H1 (cell line): Measurements from ENCODE around the gene CHCHD6. TPM values are rescaled to one million over a fixed set of nuclear protein-coding genes. Genes with fewer than 3 reads are reported as not detected.

ENCODE experiments used
- CTCF ChIA-PET: fragments of 300-600 bp; sonication (Branson Sonifier 250); formaldehyde crosslinking; loops from one replicate; lab custom pipeline; 2021; ENCODE audit not compliant: partially characterized antibody; lab: Charles Lee
- POLR2A ChIA-PET: fragments of 300-600 bp; sonication (Branson Sonifier 250); formaldehyde crosslinking; loops from one replicate; lab custom pipeline; 2021; ENCODE audit warnings: inconsistent platforms; ENCODE audit not compliant: partially characterized antibody; lab: Charles Lee
- DNase-seq, 2 experiments: peaks; one replicate each; pipeline versions ENCODE4 v3.0.0 to v3.0.0-alpha.2; 2010 to 2022; ENCODE audit warnings: low spot score in 2 of 2, low read depth in 1 of 2, mixed read lengths in 1 of 2
- FAIRE-seq: peaks from 2 replicates; lab custom pipeline; 2011; peaks lifted over from hg19 to GRCh38; lab: Jason Lieb, UNC
- H2AFZ ChIP-seq: 2 replicates; pipeline ENCODE4 v1.8.1; 2012; ENCODE audit warnings: low read length, inconsistent platforms
- H2AK5ac ChIP-seq: 2 replicates; pipeline ENCODE4 v1.6.1; 2013; ENCODE audit warnings: low read depth, low read length
- H2BK120ac ChIP-seq: replicated peaks from 2 replicates; pipeline ENCODE3; 2013; ENCODE audit warnings: low read depth, low read length, inconsistent platforms
- H2BK12ac ChIP-seq: 2 replicates; pipeline ENCODE4 v1.6.1; 2013; ENCODE audit warnings: low read depth, low read length
- H2BK15ac ChIP-seq: 2 replicates; pipeline ENCODE4 v1.6.1; 2013; ENCODE audit warnings: low read length
- H2BK20ac ChIP-seq: 2 replicates; pipeline ENCODE4 v1.6.1; 2013; ENCODE audit warnings: low read length
- H2BK5ac ChIP-seq: 2 replicates; pipeline ENCODE4 v1.6.1; 2013; ENCODE audit warnings: low read depth, low read length
- H3K14ac ChIP-seq: 2 replicates; pipeline ENCODE4 v1.6.1; 2013; ENCODE audit warnings: inconsistent platforms; ENCODE audit not compliant: insufficient read length
- H3K18ac ChIP-seq: 2 replicates; pipeline ENCODE4 v1.6.1; 2013; ENCODE audit warnings: low read length; ENCODE audit errors: extremely low read depth
- H3K23ac ChIP-seq: 2 replicates; pipeline ENCODE4 v1.6.1; 2013; ENCODE audit warnings: inconsistent platforms; ENCODE audit not compliant: insufficient read length
- H3K23me2 ChIP-seq: 2 replicates; pipeline ENCODE4 v1.6.1; 2013; ENCODE audit warnings: low read depth, low read length
- H3K27ac ChIP-seq: 2 replicates; pipeline ENCODE4 v1.6.1; 2011; ENCODE audit warnings: low read depth, low read length, inconsistent platforms
- H3K27me3 ChIP-seq, 4 experiments: replicated peaks in 1 of 4; 1 replicate in 1 of 4; 2 replicates in 3 of 4; pipeline versions ENCODE4 v1.6.1 to v1.8.1; 2011 to 2013; ENCODE audit warnings: low read length in 3 of 4, mild to moderate bottlenecking in 3 of 4, inconsistent platforms in 2 of 4, mixed read lengths in 2 of 4, moderate library complexity in 1 of 4; ENCODE audit not compliant: control insufficient read depth in 3 of 4, insufficient read depth in 3 of 4; ENCODE audit errors: extremely low read depth in 1 of 4
- H3K36me3 ChIP-seq, 4 experiments: 2 replicates each; pipeline versions ENCODE4 v1.6.1 to v1.8.1; 2011 to 2013; ENCODE audit warnings: mild to moderate bottlenecking in 4 of 4, low read length in 3 of 4, moderate library complexity in 2 of 4, control low read depth in 1 of 4, inconsistent platforms in 1 of 4; ENCODE audit not compliant: insufficient read depth in 4 of 4, control insufficient read depth in 2 of 4
- H3K4ac ChIP-seq: replicated peaks from 2 replicates; pipeline ENCODE3; 2013; ENCODE audit warnings: low read length, low read depth, mixed read lengths, inconsistent platforms; ENCODE audit not compliant: insufficient read length
- H3K4me1 ChIP-seq, 4 experiments: replicated peaks in 1 of 4; 1 replicate in 1 of 4; 2 replicates in 3 of 4; pipeline versions ENCODE4 v1.6.1 to v1.8.1; 2011 to 2013; ENCODE audit warnings: low read length in 3 of 4, inconsistent platforms in 2 of 4, mixed read lengths in 1 of 4; ENCODE audit not compliant: insufficient read depth in 4 of 4, control insufficient read depth in 3 of 4
- H3K4me2 ChIP-seq, 2 experiments: 2 replicates each; pipeline versions ENCODE4 v1.6.1 to v1.8.1; 2011 to 2013; ENCODE audit warnings: low read depth in 2 of 2, low read length in 2 of 2, control low read depth in 1 of 2, inconsistent platforms in 1 of 2, mild to moderate bottlenecking in 1 of 2; ENCODE audit not compliant: insufficient read depth in 1 of 2
- H3K4me3 ChIP-seq, 4 experiments: fragments of 200-600, 300-600 bp in 1 of 4; sonication (generic), shearing (Covaris generic), sonication (Bioruptor Twin) in 1 of 4; 2 replicates each; pipeline versions ENCODE4 v1.5.1 to v1.8.1; 2011 to 2016; ENCODE audit warnings: low read length in 4 of 4, low read depth in 3 of 4, control low read depth in 2 of 4, inconsistent platforms in 2 of 4, mild to moderate bottlenecking in 2 of 4, mixed read lengths in 1 of 4, moderate library complexity in 1 of 4; ENCODE audit not compliant: insufficient read depth in 2 of 4; ENCODE audit errors: extremely low read depth in 1 of 4
- H3K56ac ChIP-seq: replicated peaks from 2 replicates; pipeline ENCODE3; 2013; ENCODE audit warnings: low read depth, mild to moderate bottlenecking, mixed read lengths, low read length, inconsistent platforms; ENCODE audit not compliant: insufficient read length
- H3K79me1 ChIP-seq: 2 replicates; pipeline ENCODE4 v1.6.1; 2013; ENCODE audit warnings: low read depth, low read length, control low read depth
- H3K79me2 ChIP-seq, 2 experiments: 2 replicates each; pipeline versions ENCODE4 v1.6.1 to v1.8.1; 2012 to 2013; ENCODE audit warnings: low read length in 2 of 2, mild to moderate bottlenecking in 2 of 2, inconsistent platforms in 1 of 2; ENCODE audit not compliant: insufficient read depth in 2 of 2, control insufficient read depth in 1 of 2
- H3K9ac ChIP-seq, 4 experiments: replicated peaks in 1 of 4; 1 replicate in 1 of 4; 2 replicates in 3 of 4; pipeline versions ENCODE4 v1.6.1 to v1.8.1; 2011 to 2013; ENCODE audit warnings: low read depth in 3 of 4, low read length in 3 of 4, control low read depth in 2 of 4, mild to moderate bottlenecking in 2 of 4, moderate library complexity in 2 of 4, inconsistent platforms in 1 of 4; ENCODE audit errors: extremely low read depth in 1 of 4
- H3K9me3 ChIP-seq, 2 experiments: 2 replicates each; pipeline versions ENCODE4 v1.6.1 to v1.8.1; 2012 to 2013; ENCODE audit warnings: mild to moderate bottlenecking in 2 of 2, moderate library complexity in 2 of 2, control low read depth in 1 of 2, inconsistent platforms in 1 of 2, low read depth in 1 of 2, low read length in 1 of 2, mixed read lengths in 1 of 2; ENCODE audit not compliant: insufficient read depth in 2 of 2
- H4K20me1 ChIP-seq, 2 experiments: replicated peaks in 1 of 2; 2 replicates each; pipeline versions ENCODE3 to v1.8.1; 2011 to 2013; ENCODE audit warnings: inconsistent platforms in 2 of 2, low read length in 2 of 2, mild to moderate bottlenecking in 1 of 2; ENCODE audit not compliant: insufficient read depth in 2 of 2, control insufficient read depth in 1 of 2
- H4K5ac ChIP-seq: 2 replicates; pipeline ENCODE4 v1.6.1; 2013; ENCODE audit warnings: low read length, low read depth, mixed read lengths, inconsistent platforms; ENCODE audit not compliant: insufficient read length
- H4K8ac ChIP-seq: 2 replicates; pipeline ENCODE4 v1.8.0; 2013; ENCODE audit warnings: mild to moderate bottlenecking, moderate library complexity, low read length, inconsistent platforms; ENCODE audit not compliant: insufficient read depth; ENCODE audit errors: extremely low read depth
- H4K91ac ChIP-seq: replicated peaks from 2 replicates; pipeline ENCODE3; 2013; ENCODE audit warnings: low read length, mixed read lengths, inconsistent platforms; ENCODE audit not compliant: insufficient read length
- CBX8 ChIP-seq: fragments of 300-800, 300-1000 bp; sonication (generic); IDR thresholded peaks from 2 replicates; pipeline ENCODE4 v1.7.1; 2016; ENCODE audit warnings: low read depth, low read length, borderline replicate concordance
- CHD2 ChIP-seq: IDR thresholded peaks from 2 replicates; pipeline ENCODE4 v1.6.1; 2012; ENCODE audit warnings: low read length, improper control_type of control experiment
- POU5F1 ChIP-seq: IDR thresholded peaks from 2 replicates; pipeline ENCODE4 v1.6.1; 2011; ENCODE audit warnings: low read depth, mild to moderate bottlenecking, low read length, moderate library complexity
- RAD21 ChIP-seq, 2 experiments: IDR thresholded peaks in 1 of 2; conservative IDR thresholded peaks in 1 of 2; 2 replicates each; pipeline ENCODE4 v1.6.1; 2011; ENCODE audit warnings: low read depth in 2 of 2, low read length in 2 of 2, improper control_type of control experiment in 1 of 2, inconsistent platforms in 1 of 2, mild to moderate bottlenecking in 1 of 2, moderate library complexity in 1 of 2
- RBBP5 ChIP-seq: IDR thresholded peaks from 2 replicates; pipeline ENCODE4 v1.7.1; 2012; ENCODE audit warnings: low read depth, mild to moderate bottlenecking, inconsistent platforms, low read length, moderate library complexity, borderline replicate concordance
- RFX5 ChIP-seq: IDR thresholded peaks from 2 replicates; pipeline ENCODE4 v1.6.1; 2011; ENCODE audit warnings: low read depth, low read length, improper control_type of control experiment, borderline replicate concordance
- RXRA ChIP-seq: IDR thresholded peaks from 2 replicates; pipeline ENCODE4 v1.6.1; 2011; ENCODE audit warnings: low read depth, mild to moderate bottlenecking, low read length, moderate library complexity; ENCODE audit not compliant: insufficient read depth
- TBP ChIP-seq: IDR thresholded peaks from 2 replicates; pipeline ENCODE4 v1.6.1; 2011; ENCODE audit warnings: low read depth, low read length, improper control_type of control experiment
- WGBS, 2 experiments: shearing (Covaris generic) in 1 of 2; methylation state at CpG; one replicate each; pipeline versions ENCODE4 v1.1.6 to v1.1.7; 2013 to 2015; ENCODE audit warnings: low lambda C conversion rate in 2 of 2, mixed read lengths in 2 of 2, inconsistent platforms in 1 of 2, low coverage in 1 of 2, missing lambda C conversion rate in 1 of 2; ENCODE audit not compliant: insufficient replicate concordance in 2 of 2, insufficient coverage in 1 of 2, insufficient read length in 1 of 2; ENCODE audit errors: extremely low coverage in 1 of 2, missing lambda C conversion rate in 1 of 2; 5-methylcytosine and 5-hydroxymethylcytosine counted together
- polyA plus RNA-seq, 7 experiments: library from polyadenylated mRNA; depleted of rRNA in 3 of 7; stranded (reverse) in 5 of 7; unstranded in 2 of 7; fragments of >200 nt in 5 of 7; fragments of 200-250 nt in 2 of 7; gene quantifications; 1 replicate in 5 of 7; 2 replicates in 1 of 7; 4 replicates in 1 of 7; pipeline versions ENCODE4 v1.2.1 to v1.2.3, GENCODE V29; 2011 to 2013; ENCODE audit warnings: missing spikeins in 2 of 7, mixed read lengths in 2 of 7
- total RNA-seq: library from RNA; stranded (reverse); fragmentation: NEBNext Ultra II Directional; extraction: Animal tissue kit (Norgen Biotek cat#: 25700); gene quantifications from 2 replicates; pipeline ENCODE4 v1.2.1, GENCODE V29; 2021

Gene CHCHD6
- total and polyA plus RNA-seq, 2 of the 8 experiments (the other 6 are each of a cell fraction or from before 2014, with no cell fraction given), result 32.4 to 37.6 TPM

- Histone ChIP-seq H2BK20ac (peak overlapping the region; percentile 87; the same call in 1 of the 2 replicates), H4K8ac (no peak overlapping the region)
- CTCF ChIA-PET, result interaction anchor here (1.6 kb wide), 1 partner anchor 12 kb away, joined by 5 read pairs; no protein-coding TSS in a partner anchor
- TF ChIP-seq TBP, result no peak
- TF ChIP-seq POU5F1, result no peak
- no peak for TF ChIP-seq CHD2
- no peak for TF ChIP-seq RBBP5
- no peak for TF ChIP-seq CBX8
- TF ChIP-seq RAD21 (IDR thresholded peaks at IDR 0.05 in 1 of 2, conservative IDR thresholded peaks at IDR 0.05 in 1 of 2; ENCODE audit: low read depth in 2 of 2, low read length in 2 of 2), result no peak
- no peak for TF ChIP-seq RFX5
- no peak for TF ChIP-seq RXRA
Observed at GRCh38 chr3:126857928-126858327, 153.9 kb downstream of the CHCHD6 start.

More at GRCh38 chr3:126857928-126858327, 153.9 kb downstream of the CHCHD6 start:
- Histone ChIP-seq H2BK120ac (no peak overlapping the region), H3K36me3 (no peaks in the 10 kb centered on the region), H3K27ac (no peak overlapping the region), H3K79me2 (no peaks in the 10 kb centered on the region), H3K56ac (no peak overlapping the region), H3K4me1 (peaks cover 0 to 17% (median 10%) of the 10 kb centered on the region in 4 experiments; a peak in 6 of 7 replicates), H3K18ac (no peak overlapping the region; the same call in 1 of the 2 replicates), H3K4me3 (no peak overlapping the region), H2BK15ac (no peak overlapping the region), H4K91ac (no peak overlapping the region), H3K4ac (no peak overlapping the region), H2AFZ (no peak overlapping the region), H4K5ac (no peak overlapping the region), H3K4me2 (no peak overlapping the region; a peak in 1 of 4 replicates), H3K79me1 (no peaks in the 10 kb centered on the region), H2BK12ac (peak overlapping the region; percentile 92; the same call in 1 of the 2 replicates), H2AK5ac (peak overlapping the region; percentile 80; the same call in 1 of the 2 replicates), H3K9me3 (no peaks in the 10 kb centered on the region), H4K20me1 (no peaks in the 10 kb centered on the region), H3K23ac (no peak overlapping the region), H3K23me2 (peaks cover 4% of the 10 kb centered on the region; the same call in 1 of the 2 replicates), H2BK5ac (no peak overlapping the region), H3K9ac (no peak overlapping the region), H3K14ac (no peak overlapping the region), H3K27me3 (no peaks in the 10 kb centered on the region; a peak in 1 of 7 replicates)
- FAIRE-seq (no peak), DNase-seq (peak in 1 of 2 experiments; percentile 44)
- 82% methylated on average over 4 of the region's 6 CpGs; no CpG with 5 or more reads in 1 of the 2 experiments for WGBS, 2 experiments
- POLR2A ChIA-PET, result no interaction called here
